Muscle layer of duodenum (tissue), 2 donors: ENCODE data around the gene ALOX5.
"Not testable (repeated sequence)": the region's sequence is repeated elsewhere in the genome, so short reads cannot be mapped to it uniquely, and the experiment has no call there.

ENCODE experiments used
- H3K27ac ChIP-seq: one replicate; pipeline ENCODE4 v1.7.0; 2013; ENCODE audit warnings: mild to moderate bottlenecking, low read length
- H3K27me3 ChIP-seq: one replicate; pipeline ENCODE4 v1.7.0; 2013; ENCODE audit warnings: low read depth, mild to moderate bottlenecking, control low read depth, low read length
- H3K36me3 ChIP-seq, 2 donors: one replicate each; pipeline ENCODE4 v1.7.0; 2013; ENCODE audit warnings: low read length in 2 of 2, control low read depth in 1 of 2, mild to moderate bottlenecking in 1 of 2; ENCODE audit not compliant: insufficient read depth in 2 of 2, control insufficient read depth in 1 of 2
- H3K4me1 ChIP-seq, 2 donors: one replicate each; pipeline ENCODE4 v1.7.0; 2013; ENCODE audit warnings: low read length in 2 of 2, mild to moderate bottlenecking in 2 of 2, control low read depth in 1 of 2, moderate library complexity in 1 of 2; ENCODE audit not compliant: insufficient read depth in 2 of 2, control insufficient read depth in 1 of 2
- H3K4me3 ChIP-seq, 2 donors: one replicate each; pipeline ENCODE4 v1.7.0; 2013; ENCODE audit warnings: low read length in 2 of 2, low read depth in 1 of 2, mild to moderate bottlenecking in 1 of 2
- H3K9me3 ChIP-seq, 2 donors: one replicate each; pipeline ENCODE4 v1.7.0; 2013; ENCODE audit warnings: low read length in 2 of 2, control low read depth in 1 of 2, mild to moderate bottlenecking in 1 of 2; ENCODE audit not compliant: control insufficient read depth in 1 of 2
- donor health status: healthy.

ALOX5 gene

DNA sequence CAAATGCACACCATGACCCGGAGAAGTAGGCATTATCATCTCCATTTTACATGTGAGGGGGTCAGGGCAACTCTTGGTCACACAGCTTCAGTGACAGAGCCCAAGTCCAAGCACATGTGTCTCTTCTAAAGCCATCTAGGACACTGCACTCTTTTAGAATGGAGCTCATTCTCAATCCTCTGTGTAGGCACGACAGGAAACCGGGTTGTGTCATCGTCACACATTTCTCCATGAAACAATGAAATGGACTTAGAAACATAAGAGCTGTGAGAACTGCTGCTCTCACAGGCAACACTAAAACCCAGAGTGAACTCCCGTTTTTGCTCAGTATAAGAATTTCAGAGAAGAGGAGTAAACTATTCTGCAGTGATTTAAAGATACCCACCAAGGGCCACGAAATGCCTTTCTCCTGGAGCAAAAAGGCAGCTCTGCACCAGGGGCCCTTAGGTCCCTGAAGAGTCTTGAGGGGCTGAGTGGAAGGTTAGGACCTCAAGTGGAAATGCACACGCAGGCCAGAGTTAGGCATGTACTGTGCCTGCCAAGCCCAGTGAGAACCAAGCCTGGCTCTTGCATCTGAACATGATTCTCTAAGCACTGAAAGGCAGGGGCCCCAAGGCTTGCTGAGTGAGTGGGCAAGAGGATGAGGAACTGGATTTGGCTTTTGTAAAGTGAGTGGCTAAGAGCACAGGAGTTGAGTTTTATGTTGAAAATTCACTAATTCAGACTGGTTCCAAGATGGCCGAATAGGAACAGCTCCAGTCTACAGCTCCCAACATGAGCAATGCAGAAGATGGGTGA, 13.3 kb downstream of the ALOX5 start:
- Histone ChIP-seq H3K4me3 (no peak overlapping the region), H3K27ac (no peak overlapping the region), H3K27me3 (no peaks in the 10 kb centered on the region), H3K9me3 (no peaks in the 10 kb centered on the region), H3K36me3 (no peaks in the 10 kb centered on the region), H3K4me1 (no peaks in the 10 kb centered on the region)

GRCh38 chr10:45389671-45390070, 15.7 kb downstream of the ALOX5 start:
- not testable (repeated sequence) for H3K4me1 ChIP-seq, H3K27me3 ChIP-seq, H3K36me3 ChIP-seq, H3K4me3 ChIP-seq, H3K9me3 ChIP-seq, H3K27ac ChIP-seq

GRCh38 chr10:45391636-45392035, 17.6 kb downstream of the ALOX5 start:
- not testable (repeated sequence) for H3K9me3 ChIP-seq, H3K36me3 ChIP-seq, H3K27me3 ChIP-seq, H3K4me3 ChIP-seq, H3K4me1 ChIP-seq, H3K27ac ChIP-seq

DNA sequence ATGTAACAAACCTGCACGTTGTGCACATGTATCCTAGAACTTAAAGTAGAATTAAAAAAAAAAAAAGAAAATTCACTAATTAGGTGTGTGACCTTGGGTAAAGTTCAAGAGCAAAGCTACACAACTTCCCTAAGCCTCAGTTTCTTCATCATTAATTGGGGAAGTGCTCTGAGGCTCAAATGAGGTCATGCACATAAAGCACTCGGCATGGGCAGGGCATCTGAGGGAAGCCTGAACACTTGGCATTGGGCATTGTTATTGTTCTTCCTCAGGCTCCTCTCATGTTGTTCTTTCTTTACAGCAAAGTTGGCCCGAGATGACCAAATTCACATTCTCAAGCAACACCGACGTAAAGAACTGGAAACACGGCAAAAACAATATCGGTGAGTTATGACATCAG, 21.5 kb downstream of the ALOX5 start:
- no peaks in the 10 kb centered on the region for H3K4me1 ChIP-seq
- H3K4me3 ChIP-seq: no peak overlapping the region
- peaks cover 0 to 2% of the 10 kb centered on the region in 2 donors for H3K9me3 ChIP-seq
- H3K36me3 ChIP-seq: no peaks in the 10 kb centered on the region
- H3K27me3 ChIP-seq: no peaks in the 10 kb centered on the region
- no peak overlapping the region for H3K27ac ChIP-seq

DNA sequence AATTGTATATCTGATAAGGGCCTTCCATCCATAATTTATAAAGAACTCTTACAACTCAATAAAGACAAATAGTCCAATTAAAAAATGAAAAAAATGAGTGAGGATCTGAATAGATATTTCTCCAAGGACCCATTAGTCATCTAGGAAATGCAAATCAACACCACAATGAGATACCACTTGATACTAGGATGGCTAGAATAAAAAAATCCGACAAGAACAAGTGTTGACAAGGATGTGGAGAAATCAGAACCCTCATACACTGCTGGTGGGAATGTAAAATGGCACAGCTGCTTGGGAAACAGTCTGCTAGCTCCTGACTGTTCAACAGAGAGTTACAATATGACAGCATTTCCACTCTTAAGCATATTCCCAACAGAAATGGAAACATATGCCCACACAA, 24.6 kb downstream of the ALOX5 start:
- Histone ChIP-seq H3K9me3 (peaks cover 0 to 2% of the 10 kb centered on the region in 2 donors), H3K4me1 (no peaks in the 10 kb centered on the region), H3K27ac (no peak overlapping the region), H3K27me3 (no peaks in the 10 kb centered on the region), H3K36me3 (no peaks in the 10 kb centered on the region), H3K4me3 (no peak overlapping the region)

DNA sequence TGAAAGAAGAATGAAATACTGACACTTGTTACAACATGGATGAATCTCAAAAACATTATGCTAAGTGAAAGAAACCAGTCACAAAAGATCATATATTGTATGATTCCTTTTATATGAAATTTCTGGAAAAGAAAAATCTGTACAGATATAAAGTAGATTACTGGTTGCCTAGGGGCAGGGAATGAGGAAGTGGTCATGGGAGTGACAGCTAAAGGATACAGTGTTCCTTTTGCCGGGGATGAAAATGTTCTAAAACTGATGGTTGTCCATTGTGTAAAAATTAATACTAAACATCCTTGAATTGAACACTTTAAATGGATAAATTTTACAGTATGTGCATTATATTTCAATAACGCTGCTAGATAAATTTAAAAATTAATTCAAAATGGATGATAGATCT, 25.1 kb downstream of the ALOX5 start:
- Histone ChIP-seq H3K4me1 (no peaks in the 10 kb centered on the region), H3K27me3 (no peaks in the 10 kb centered on the region), H3K9me3 (peaks cover 0 to 2% of the 10 kb centered on the region in 2 donors), H3K4me3 (no peak overlapping the region), H3K27ac (no peak overlapping the region), H3K36me3 (no peaks in the 10 kb centered on the region)

DNA sequence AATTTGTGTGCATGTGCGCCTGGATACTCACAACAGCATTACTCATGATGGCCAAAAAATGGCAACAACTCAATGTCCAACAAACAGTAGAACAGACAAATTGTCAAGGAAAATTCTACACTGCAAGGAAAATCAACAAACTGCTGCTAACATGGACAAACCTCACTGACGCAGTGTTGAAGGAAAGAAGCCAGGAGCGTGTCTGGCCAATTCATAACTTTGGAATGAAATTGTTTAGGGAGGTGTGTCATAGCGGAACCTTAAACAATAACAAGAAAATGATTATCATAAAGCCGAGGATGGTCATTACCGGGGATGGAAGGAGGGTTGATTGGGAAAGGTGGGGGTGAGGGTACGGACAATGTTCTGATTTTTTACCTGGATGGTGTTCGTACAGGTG, 29.1 kb downstream of the ALOX5 start:
- no peak overlapping the region for H3K27ac ChIP-seq
- H3K36me3 ChIP-seq: no peaks in the 10 kb centered on the region
- no peaks in the 10 kb centered on the region for H3K4me1 ChIP-seq
- no peaks in the 10 kb centered on the region for H3K9me3 ChIP-seq
- H3K27me3 ChIP-seq: no peaks in the 10 kb centered on the region
- no peak overlapping the region for H3K4me3 ChIP-seq

GRCh38 chr10:45404087-45404769, 30.2 kb downstream of the ALOX5 start:
- no peaks in the 10 kb centered on the region for H3K27me3 ChIP-seq
- no peaks in the 10 kb centered on the region for H3K9me3 ChIP-seq
- no peaks in the 10 kb centered on the region for H3K4me1 ChIP-seq
- no peak overlapping the region for H3K4me3 ChIP-seq
- no peak overlapping the region for H3K27ac ChIP-seq
- no peaks in the 10 kb centered on the region for H3K36me3 ChIP-seq

DNA sequence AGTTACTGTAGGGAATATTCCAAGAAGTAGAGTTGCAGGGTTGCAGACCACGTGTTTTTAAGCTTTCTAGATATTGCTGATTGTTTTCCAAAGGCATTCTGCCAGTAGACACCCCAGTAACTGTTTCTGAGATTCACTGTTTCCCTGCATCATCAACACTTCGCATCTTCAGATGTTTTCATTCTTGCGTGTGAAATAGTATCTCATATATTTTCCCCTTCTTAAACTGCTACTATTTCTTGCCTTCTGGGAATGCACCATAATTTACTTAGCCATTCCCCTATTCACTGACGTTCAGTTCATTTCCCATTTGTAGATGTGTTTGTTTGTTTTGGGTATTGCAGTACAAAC, 30.7 kb downstream of the ALOX5 start:
- H3K27ac ChIP-seq: no peak overlapping the region

GRCh38 chr10:45407542-45407941, 33.5 kb downstream of the ALOX5 start:
- Histone ChIP-seq H3K27ac (no peak overlapping the region), H3K36me3 (no peaks in the 10 kb centered on the region), H3K9me3 (no peaks in the 10 kb centered on the region), H3K4me1 (no peaks in the 10 kb centered on the region), H3K4me3 (no peak overlapping the region), H3K27me3 (no peaks in the 10 kb centered on the region)

More for the DNA sequence above, 30.7 kb downstream of the ALOX5 start:
- no peaks in the 10 kb centered on the region for H3K36me3 ChIP-seq
- H3K9me3 ChIP-seq: no peaks in the 10 kb centered on the region
- H3K4me3 ChIP-seq: no peak overlapping the region
- no peaks in the 10 kb centered on the region for H3K27me3 ChIP-seq
- H3K4me1 ChIP-seq: no peaks in the 10 kb centered on the region

DNA sequence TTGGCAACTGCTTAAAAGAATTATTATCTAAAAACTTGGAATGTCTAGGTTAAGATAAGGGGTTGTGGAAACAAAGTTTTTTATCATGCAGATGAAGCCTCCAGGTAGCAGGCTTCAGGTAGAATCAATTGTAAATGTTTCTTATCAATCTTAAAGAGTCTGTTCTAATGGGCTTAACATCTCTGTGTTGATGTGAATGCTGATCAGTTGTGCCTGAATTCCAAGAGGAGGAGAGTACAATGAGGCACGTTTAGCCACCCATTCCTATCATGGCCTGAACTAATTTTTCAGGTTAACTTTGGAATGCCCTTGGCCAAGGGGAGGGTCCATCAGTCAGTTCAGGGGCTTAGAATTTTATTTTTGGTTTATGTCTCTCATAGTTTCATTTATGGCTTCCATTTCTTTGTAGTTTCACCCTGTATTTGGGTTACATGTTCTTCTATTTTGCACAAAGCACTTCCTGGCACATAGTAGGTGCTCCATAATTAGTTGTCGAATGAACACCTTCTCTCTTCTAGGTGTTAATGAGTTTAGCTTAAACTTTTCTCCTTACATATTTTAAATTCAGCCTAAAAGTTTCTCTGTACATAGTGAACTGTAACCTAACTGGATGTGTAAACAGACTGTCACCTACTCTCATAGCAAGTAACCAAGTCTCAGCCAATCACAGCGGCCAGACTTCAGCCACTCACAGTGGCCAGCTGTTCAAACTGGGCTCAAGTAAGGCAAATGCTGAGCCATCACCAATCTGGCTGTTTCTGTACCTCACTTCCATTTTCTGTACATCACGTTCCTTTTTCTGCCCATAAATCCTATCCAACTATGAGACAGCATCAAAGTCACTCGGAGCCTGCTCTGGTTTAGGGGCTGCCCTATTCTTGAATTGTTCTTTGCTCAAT, 34.7 kb downstream of the ALOX5 start:
- no peak overlapping the region for H3K4me3 ChIP-seq
- H3K27ac ChIP-seq: no peak overlapping the region
- no peaks in the 10 kb centered on the region for H3K9me3 ChIP-seq
- H3K4me1 ChIP-seq: no peaks in the 10 kb centered on the region
- no peaks in the 10 kb centered on the region for H3K36me3 ChIP-seq
- no peaks in the 10 kb centered on the region for H3K27me3 ChIP-seq
